Hepatocyte (in vitro differentiated cells): Measurements from ENCODE around the gene PLCL2. TPM values are rescaled to one million over a fixed set of nuclear protein-coding genes. Genes with fewer than 3 reads are reported as not detected.

Source experiments
- DNase-seq: peaks from one replicate; pipeline ENCODE4 v3.0.0-alpha.2; 2016; ENCODE audit warnings: low spot score
- H2AFZ ChIP-seq: fragments of 200-600 bp; sonication (generic); 2 replicates; pipeline ENCODE4 v1.6.0; 2016; ENCODE audit warnings: antibody characterized with exemption, mild to moderate bottlenecking
- H3K27ac ChIP-seq: fragments of 200-600 bp; sonication (generic); 2 replicates; pipeline ENCODE4 v1.5.1; 2016; ENCODE audit warnings: mild to moderate bottlenecking
- H3K27me3 ChIP-seq: fragments of 200-600 bp; sonication (generic); 2 replicates; pipeline ENCODE4 v1.6.1; 2016
- H3K36me3 ChIP-seq: fragments of 200-600 bp; sonication (generic); replicated peaks from 2 replicates; pipeline ENCODE4 v1.5.1; 2016; ENCODE audit warnings: low read depth; ENCODE audit not compliant: insufficient read depth
- H3K4me1 ChIP-seq: fragments of 200-600 bp; sonication (generic); 2 replicates; pipeline ENCODE4 v1.5.1; 2016; ENCODE audit warnings: mild to moderate bottlenecking, moderate library complexity; ENCODE audit not compliant: insufficient read depth
- H3K4me2 ChIP-seq: fragments of 200-600 bp; sonication (generic); 2 replicates; pipeline ENCODE4 v1.6.0; 2016
- H3K4me3 ChIP-seq: fragments of 200-600 bp; sonication (generic); 2 replicates; pipeline ENCODE4 v1.5.1; 2016; ENCODE audit warnings: mild to moderate bottlenecking
- H3K79me2 ChIP-seq: fragments of 200-600 bp; sonication (generic); 2 replicates; pipeline ENCODE4 v1.6.0; 2017; ENCODE audit warnings: mild to moderate bottlenecking
- H3K9me2 ChIP-seq: fragments of 200-600 bp; sonication (generic); replicated peaks from 2 replicates; pipeline ENCODE4 v1.6.0; 2017; ENCODE audit warnings: mild to moderate bottlenecking; ENCODE audit not compliant: insufficient read depth
- H3K9me3 ChIP-seq: fragments of 200-600 bp; sonication (generic); 2 replicates; pipeline ENCODE4 v1.5.1; 2016; ENCODE audit warnings: low read depth, mild to moderate bottlenecking
- H4K20me1 ChIP-seq: fragments of 200-600 bp; sonication (generic); 2 replicates; pipeline ENCODE4 v1.6.0; 2016; ENCODE audit warnings: mild to moderate bottlenecking; ENCODE audit not compliant: insufficient read depth, poor library complexity, severe bottlenecking
- CTCF ChIP-seq: fragments of 200-600 bp; sonication (generic); IDR thresholded peaks from 2 replicates; pipeline ENCODE4 v1.5.1; 2016; ENCODE audit warnings: antibody characterized with exemption, mild to moderate bottlenecking; ENCODE audit not compliant: poor library complexity
- EZH2 ChIP-seq: fragments of 200-600 bp; sonication (generic); IDR thresholded peaks from 2 replicates; pipeline ENCODE4 v1.6.1; 2016; ENCODE audit warnings: antibody characterized with exemption, mild to moderate bottlenecking, borderline replicate concordance
- EZH2phosphoT487 ChIP-seq: fragments of 200-600 bp; sonication (generic); IDR thresholded peaks from one replicate; pipeline ENCODE4 v1.6.1; 2018; ENCODE audit warnings: antibody characterized with exemption, mild to moderate bottlenecking, low read depth, moderate library complexity; ENCODE audit not compliant: unreplicated experiment, severe bottlenecking
- WGBS: methylation state at CpG from one replicate; pipeline ENCODE4 v1.1.6; 2016; ENCODE audit warnings: low lambda C conversion rate; ENCODE audit errors: missing lambda C conversion rate; 5-methylcytosine and 5-hydroxymethylcytosine counted together
- polyA plus RNA-seq: library from polyadenylated mRNA; unstranded; fragments of >200 nt; fragmentation: Nextera tagmentation; extraction: Ambion mirVana; gene quantifications from 2 replicates; pipeline ENCODE4 v1.2.1, GENCODE V29; 2016
- total RNA-seq: library from RNA; depleted of rRNA; stranded (reverse); fragments of >200 nt; gene quantifications from 2 replicates; pipeline ENCODE4 v1.2.3, GENCODE V29; 2014

Gene PLCL2
- total and polyA plus RNA-seq, 2 experiments from 2014 or later = 3.2 to 14.2 TPM

GRCh38 chr3:17028363-17028762 lies 143.6 kb downstream of the PLCL2 start:
- WGBS = 99% methylated on average over 4 of the region's 4 CpGs
- DNase-seq = no peak

GRCh38 chr3:17030438-17030837 lies 145.7 kb downstream of the PLCL2 start:
- H3K79me2 ChIP-seq = no peaks in the 10 kb centered on the region
- H3K36me3 ChIP-seq = no peaks in the 10 kb centered on the region
- DNase-seq = peak; percentile 26
- H3K9me2 ChIP-seq = no peaks in the 10 kb centered on the region
- no peak for TF ChIP-seq EZH2phosphoT487
- TF ChIP-seq EZH2 = no peak
- TF ChIP-seq CTCF = no peak
- H4K20me1 ChIP-seq = no peaks in the 10 kb centered on the region
- no peaks in the 10 kb centered on the region for H3K9me3 ChIP-seq
- H3K4me1 ChIP-seq = no peaks in the 10 kb centered on the region
- 56% methylated on average over 3 of the region's 3 CpGs for WGBS
- no peak overlapping the region for H3K4me2 ChIP-seq
- no peak overlapping the region for H3K27ac ChIP-seq
- no peak overlapping the region for H2AFZ ChIP-seq
- H3K4me3 ChIP-seq = no peak overlapping the region
- no peaks in the 10 kb centered on the region for H3K27me3 ChIP-seq

More at GRCh38 chr3:17028363-17028762, 143.6 kb downstream of the PLCL2 start:
- H2AFZ ChIP-seq = no peak overlapping the region
- no peaks in the 10 kb centered on the region for H3K36me3 ChIP-seq
- no peaks in the 10 kb centered on the region for H3K9me2 ChIP-seq
- no peaks in the 10 kb centered on the region for H3K27me3 ChIP-seq
- H4K20me1 ChIP-seq = no peaks in the 10 kb centered on the region
- no peak overlapping the region for H3K27ac ChIP-seq
- no peak overlapping the region for H3K4me2 ChIP-seq
- TF ChIP-seq EZH2 = no peak
- TF ChIP-seq CTCF = no peak
- TF ChIP-seq EZH2phosphoT487 = no peak
- no peaks in the 10 kb centered on the region for H3K4me1 ChIP-seq
- H3K9me3 ChIP-seq = no peaks in the 10 kb centered on the region
- H3K79me2 ChIP-seq = no peaks in the 10 kb centered on the region
- H3K4me3 ChIP-seq = no peak overlapping the region

- no peak for DNase-seq
- 85% methylated on average over 4 of the region's 4 CpGs for WGBS
Observed at GRCh38 chr3:17030956-17031652, 146.3 kb downstream of the PLCL2 start.

More at GRCh38 chr3:17030956-17031652, 146.3 kb downstream of the PLCL2 start:
- Histone ChIP-seq H4K20me1 (no peaks in the 10 kb centered on the region), H3K4me1 (no peaks in the 10 kb centered on the region), H3K36me3 (no peaks in the 10 kb centered on the region), H3K4me2 (no peak overlapping the region), H2AFZ (no peak overlapping the region), H3K9me3 (no peaks in the 10 kb centered on the region), H3K27ac (no peak overlapping the region), H3K27me3 (no peaks in the 10 kb centered on the region), H3K4me3 (no peak overlapping the region), H3K79me2 (no peaks in the 10 kb centered on the region), H3K9me2 (no peaks in the 10 kb centered on the region)
- no peak for TF ChIP-seq CTCF
- TF ChIP-seq EZH2phosphoT487 = no peak
- TF ChIP-seq EZH2 = no peak
